Mammary epithelial cell (primary cell): Measurements from ENCODE around the gene TRIM59.

ENCODE experiments used
- CTCF ChIP-seq, 2 donors: IDR thresholded peaks in 1 of 2; conservative IDR thresholded peaks in 1 of 2; 2 replicates each; pipeline ENCODE4 v1.5.1; 2011 to 2012; ENCODE audit warnings: inconsistent platforms in 2 of 2, low read length in 2 of 2, mild to moderate bottlenecking in 2 of 2, control low read depth in 1 of 2, low read depth in 1 of 2; ENCODE audit not compliant: insufficient read depth in 1 of 2; ENCODE audit errors: extremely low read depth in 1 of 2
- EZH2 ChIP-seq: IDR thresholded peaks from 2 replicates; pipeline ENCODE4 v1.6.1; 2012; ENCODE audit warnings: low read length, inconsistent platforms, borderline replicate concordance

GRCh38 chr3:160392798-160393197 is 56.8 kb downstream of the TRIM59 start:
- TF ChIP-seq CTCF (conservative IDR thresholded peaks at IDR 0.05 in 1 of 2, IDR thresholded peaks at IDR 0.05 in 1 of 2; ENCODE audit: extremely low read depth in 1 of 2, insufficient read depth in 1 of 2, low read depth in 1 of 2, low read length in 2 of 2): no peak
- TF ChIP-seq EZH2: no peak
